ENCODE results near the gene GPC6.

The GPC6 gene

DNA sequence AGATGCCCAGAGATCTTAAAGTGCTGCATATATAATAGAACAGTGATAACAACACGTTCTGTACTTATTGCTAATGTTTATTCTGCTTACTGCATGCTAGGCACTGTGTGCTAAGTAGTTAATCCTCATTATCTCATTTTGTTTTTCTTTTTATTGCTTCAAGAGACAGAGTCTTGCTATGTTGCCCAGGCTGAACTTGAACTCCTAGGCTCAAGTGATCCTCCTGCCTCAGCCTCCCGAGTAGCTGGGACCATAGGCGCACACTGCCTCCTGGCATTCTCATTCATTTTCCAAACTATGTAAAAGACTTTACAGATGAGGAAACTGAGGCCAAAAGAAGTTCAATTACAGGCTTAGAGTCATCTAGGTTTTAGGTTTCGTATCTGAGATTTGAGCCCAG lies 548.4 kb downstream of the GPC6 start:
- Histone ChIP-seq H3K27me3 (replicated peaks) (no peaks in the 10 kb centered on the region), H3K27ac (peak overlapping the region; percentile 39)
- in situ Hi-C loops (cut with HindIII; ENCODE audit: low pct_ligation_motif_present, low sequenced_read_pairs), result no loop called here

DNA sequence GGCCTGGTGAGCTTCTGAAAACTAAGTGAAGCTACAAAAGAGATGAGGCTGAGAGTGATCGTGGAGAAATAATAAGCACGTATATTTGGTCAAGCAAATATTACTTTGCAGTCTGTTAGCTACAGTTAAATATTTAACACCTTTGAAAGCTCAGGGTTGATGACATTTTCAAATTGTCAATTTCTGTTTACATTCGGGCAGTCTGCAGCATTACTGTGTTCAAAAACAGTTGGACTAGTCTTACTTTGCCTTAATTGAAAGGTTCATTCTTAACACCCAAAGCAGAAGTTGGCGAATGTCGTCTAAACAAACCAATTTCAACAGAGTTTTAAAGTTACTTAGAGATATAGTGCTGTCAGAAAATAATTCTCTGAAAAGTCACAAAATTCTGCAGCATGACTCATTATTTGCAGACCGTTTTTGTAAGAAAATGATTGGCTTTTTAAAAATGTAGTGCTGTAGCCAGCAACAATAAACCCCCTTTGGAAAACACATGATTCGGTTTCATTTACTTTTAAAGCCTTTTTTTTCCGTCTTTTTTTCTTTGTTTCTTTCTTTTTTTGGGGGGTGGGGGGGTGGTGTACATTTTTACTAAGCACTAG lies 549.0 kb downstream of the GPC6 start:
- no peak overlapping the region for H3K4me3 ChIP-seq (ENCODE audit: low read depth, low read length)
- no peaks in the 10 kb centered on the region for H3K36me3 ChIP-seq (replicated peaks)
- H3K27ac ChIP-seq, result peak overlapping the region; percentile 52
- DNase-seq, result peak; percentile 50
- in situ Hi-C loops (cut with HindIII; ENCODE audit: low pct_ligation_motif_present, low sequenced_read_pairs), result no loop called here
- TF ChIP-seq, protein P1, sequence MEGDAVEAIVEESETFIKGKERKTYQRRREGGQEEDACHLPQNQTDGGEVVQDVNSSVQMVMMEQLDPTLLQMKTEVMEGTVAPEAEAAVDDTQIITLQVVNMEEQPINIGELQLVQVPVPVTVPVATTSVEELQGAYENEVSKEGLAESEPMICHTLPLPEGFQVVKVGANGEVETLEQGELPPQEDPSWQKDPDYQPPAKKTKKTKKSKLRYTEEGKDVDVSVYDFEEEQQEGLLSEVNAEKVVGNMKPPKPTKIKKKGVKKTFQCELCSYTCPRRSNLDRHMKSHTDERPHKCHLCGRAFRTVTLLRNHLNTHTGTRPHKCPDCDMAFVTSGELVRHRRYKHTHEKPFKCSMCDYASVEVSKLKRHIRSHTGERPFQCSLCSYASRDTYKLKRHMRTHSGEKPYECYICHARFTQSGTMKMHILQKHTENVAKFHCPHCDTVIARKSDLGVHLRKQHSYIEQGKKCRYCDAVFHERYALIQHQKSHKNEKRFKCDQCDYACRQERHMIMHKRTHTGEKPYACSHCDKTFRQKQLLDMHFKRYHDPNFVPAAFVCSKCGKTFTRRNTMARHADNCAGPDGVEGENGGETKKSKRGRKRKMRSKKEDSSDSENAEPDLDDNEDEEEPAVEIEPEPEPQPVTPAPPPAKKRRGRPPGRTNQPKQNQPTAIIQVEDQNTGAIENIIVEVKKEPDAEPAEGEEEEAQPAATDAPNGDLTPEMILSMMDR (IDR thresholded peaks at IDR 0.05; ENCODE audit: low read depth, low read length, missing control alignments), result no peak
- H3K27me3 ChIP-seq (replicated peaks), result no peaks in the 10 kb centered on the region

More for the DNA sequence above, 548.4 kb downstream of the GPC6 start:
- TF ChIP-seq, protein P1 (IDR thresholded peaks at IDR 0.05; ENCODE audit: low read depth, low read length, missing control alignments), result no peak
- no peak for DNase-seq
- Histone ChIP-seq H3K36me3 (replicated peaks) (no peaks in the 10 kb centered on the region), H3K4me3 (ENCODE audit: low read depth, low read length) (no peak overlapping the region)

DNA sequence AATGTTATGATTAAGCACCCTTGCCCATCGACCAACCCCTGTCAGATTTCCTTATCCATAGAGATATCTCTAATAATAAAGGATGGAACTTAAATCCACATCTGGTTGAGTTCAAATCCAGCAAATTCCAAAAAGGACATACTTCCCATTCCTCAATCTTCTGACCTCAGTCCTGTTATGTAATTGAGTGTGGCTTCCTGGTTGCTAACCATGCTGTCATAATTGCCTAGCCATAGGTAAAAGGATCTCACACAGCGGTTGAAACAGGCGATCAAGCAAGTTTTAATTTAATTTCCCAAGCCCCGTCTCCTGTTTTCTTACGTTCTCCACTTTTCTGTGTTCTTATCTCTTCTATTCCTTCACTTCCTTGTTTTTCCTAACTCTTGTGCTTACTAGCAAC lies 550.3 kb downstream of the GPC6 start:
- TF ChIP-seq, protein P1 (IDR thresholded peaks at IDR 0.05; ENCODE audit: low read depth, low read length, missing control alignments), result no peak
- Histone ChIP-seq H3K27me3 (replicated peaks) (no peaks in the 10 kb centered on the region), H3K36me3 (replicated peaks) (no peaks in the 10 kb centered on the region), H3K4me3 (ENCODE audit: low read depth, low read length) (no peak overlapping the region), H3K27ac (no peak overlapping the region)
- peak; percentile 30 for DNase-seq
- in situ Hi-C loops (cut with HindIII; ENCODE audit: low pct_ligation_motif_present, low sequenced_read_pairs), result no loop called here

DNA sequence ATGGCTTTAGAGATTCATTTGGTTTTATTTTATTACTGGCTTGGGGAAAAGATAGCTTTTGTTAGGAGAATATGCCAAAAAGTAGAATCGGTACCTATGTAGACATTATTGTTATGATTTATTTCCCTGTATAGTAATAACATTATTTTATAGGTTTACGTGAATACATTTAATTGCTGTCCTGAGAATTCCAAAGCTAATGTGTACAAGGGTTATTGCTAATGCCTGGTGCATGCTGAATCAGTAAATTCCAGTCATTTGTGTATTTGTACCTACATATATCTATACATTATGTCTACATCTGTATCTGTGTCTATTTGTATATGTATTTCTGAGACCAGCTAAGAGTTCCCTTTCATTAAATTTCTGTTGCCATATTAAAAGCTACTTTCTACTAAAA lies 550.9 kb downstream of the GPC6 start:
- in situ Hi-C loops (cut with HindIII; ENCODE audit: low pct_ligation_motif_present, low sequenced_read_pairs), result no loop called here
- no peaks in the 10 kb centered on the region for H3K27me3 ChIP-seq (replicated peaks)
- no peak overlapping the region for H3K4me3 ChIP-seq (ENCODE audit: low read depth, low read length)
- DNase-seq, result no peak
- no peaks in the 10 kb centered on the region for H3K36me3 ChIP-seq (replicated peaks)
- H3K27ac ChIP-seq, result no peak overlapping the region
- TF ChIP-seq, protein P1 (IDR thresholded peaks at IDR 0.05; ENCODE audit: low read depth, low read length, missing control alignments), result no peak

DNA sequence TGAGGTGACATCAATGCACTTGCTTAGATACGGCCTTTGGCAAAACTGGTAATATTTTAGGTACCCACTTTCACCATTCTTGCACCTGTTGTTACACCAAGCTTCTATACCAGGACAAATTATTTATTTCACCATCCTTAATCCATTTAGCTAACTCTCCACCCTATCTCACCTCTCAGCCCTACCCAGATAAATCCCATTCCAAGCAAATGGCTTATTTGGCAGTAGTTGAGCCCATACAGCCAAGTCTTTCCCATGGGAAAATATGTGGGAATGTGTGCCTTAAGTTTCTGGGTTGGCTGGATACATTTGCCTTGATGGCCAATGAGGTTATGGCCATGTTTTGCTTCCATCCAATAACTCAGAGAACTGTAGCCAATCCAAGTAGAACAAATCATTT lies 551.9 kb downstream of the GPC6 start:
- Histone ChIP-seq H3K27ac (no peak overlapping the region), H3K27me3 (replicated peaks) (no peaks in the 10 kb centered on the region), H3K4me3 (ENCODE audit: low read depth, low read length) (no peak overlapping the region), H3K36me3 (replicated peaks) (no peaks in the 10 kb centered on the region)
- TF ChIP-seq, protein P1 (IDR thresholded peaks at IDR 0.05; ENCODE audit: low read depth, low read length, missing control alignments), result no peak
- in situ Hi-C loops (cut with HindIII; ENCODE audit: low pct_ligation_motif_present, low sequenced_read_pairs), result no loop called here
- no peak for DNase-seq

DNA sequence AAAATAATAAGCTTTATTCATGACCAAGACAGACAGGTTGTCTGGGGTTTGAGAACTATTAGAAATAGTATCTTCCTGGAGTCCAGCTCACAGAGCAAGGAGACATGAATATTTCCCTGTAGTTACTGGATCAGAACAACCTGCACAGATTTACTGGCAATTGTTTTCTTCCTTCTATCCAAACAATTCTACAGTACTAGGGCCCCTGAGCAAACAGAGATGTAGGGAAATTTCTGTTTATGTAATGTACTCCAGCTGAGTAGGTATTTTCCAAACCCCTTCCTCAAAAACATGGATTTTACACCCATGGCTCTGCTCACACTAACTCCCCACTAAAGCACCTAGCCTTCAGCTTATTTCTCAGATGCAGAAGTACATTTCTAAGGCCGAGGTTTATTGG lies 557.6 kb downstream of the GPC6 start:
- no peak overlapping the region for H3K4me3 ChIP-seq (ENCODE audit: low read depth, low read length)
- TF ChIP-seq, protein P1 (IDR thresholded peaks at IDR 0.05; ENCODE audit: low read depth, low read length, missing control alignments), result no peak
- no peak overlapping the region for H3K27ac ChIP-seq
- H3K27me3 ChIP-seq (replicated peaks), result no peaks in the 10 kb centered on the region
- in situ Hi-C loops (cut with HindIII; ENCODE audit: low pct_ligation_motif_present, low sequenced_read_pairs), result no loop called here
- no peak for DNase-seq
- H3K36me3 ChIP-seq (replicated peaks), result no peaks in the 10 kb centered on the region

All from brain microvascular endothelial cell (primary cell).